ENCODE measurements around the gene GRWD1. TPM values are rescaled to one million over a fixed set of nuclear protein-coding genes. Genes with fewer than 3 reads are reported as not detected.

The GRWD1 gene
- total and polyA plus RNA-seq, 2 of the 4 experiments (the other 2 are of a cell fraction) = 22.0 to 22.5 TPM

DNA sequence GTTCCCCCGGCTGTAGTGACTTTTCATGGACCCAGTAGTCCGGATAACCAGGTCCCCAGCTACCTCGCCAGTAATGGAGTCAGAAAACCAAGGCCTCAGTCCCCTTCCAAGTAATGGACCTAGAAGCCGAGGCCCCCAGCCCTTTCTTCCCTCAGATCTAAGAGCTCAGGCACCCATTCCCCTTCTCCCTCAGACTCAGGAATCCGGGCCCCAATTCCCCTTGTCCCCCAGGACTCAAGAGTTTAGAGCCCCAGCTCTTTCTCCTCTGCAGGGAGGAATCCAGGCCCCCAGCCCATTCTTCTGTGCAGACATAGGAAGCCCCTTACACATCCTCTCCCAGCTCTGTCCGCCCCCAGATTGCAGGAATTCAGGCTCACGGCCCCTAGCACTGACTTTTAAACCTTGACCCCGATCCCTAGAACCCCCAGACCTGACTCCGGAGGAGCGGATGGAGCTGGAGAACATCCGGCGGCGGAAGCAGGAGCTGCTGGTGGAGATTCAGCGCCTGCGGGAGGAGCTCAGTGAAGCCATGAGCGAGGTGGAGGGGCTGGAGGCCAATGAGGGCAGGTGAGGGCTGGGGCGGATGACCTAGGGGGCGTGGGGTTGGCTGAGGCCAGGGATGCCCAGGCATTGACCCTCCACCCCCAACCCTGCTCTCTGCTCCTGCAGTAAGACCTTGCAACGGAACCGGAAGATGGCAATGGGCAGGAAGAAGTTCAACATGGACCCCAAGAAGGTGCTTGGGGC, 24.3 kb downstream of the GRWD1 start:
- H3K56ac ChIP-seq (ENCODE audit: extremely low read depth, insufficient read depth, low read length) = peak overlapping the region; percentile 61; the same call in 1 of the 2 replicates
- H2AFZ ChIP-seq (replicated peaks; ENCODE audit: low read length, poor library complexity) = peak overlapping the region; percentile 36
- peak overlapping the region; percentile 16; the same call in 1 of the 2 replicates for H3K14ac ChIP-seq (replicated peaks; ENCODE audit: low read depth, low read length)
- H3K9me3 ChIP-seq (ENCODE audit: control insufficient read depth, insufficient read depth, low read length) = no peaks in the 10 kb centered on the region
- H3K27ac ChIP-seq (ENCODE audit: insufficient read depth, low read length) = peak overlapping the region; percentile 63
- in situ Hi-C loops (cut with MboI; ENCODE audit: low sequenced_read_pairs) (no loop called here), dilution Hi-C loops (cut with HindIII; ENCODE audit: low sequenced_read_pairs, unreplicated experiment) (no loop called here), intact Hi-C loops (cut with micrococcal nuclease) (no loop called here)
- H2BK20ac ChIP-seq (ENCODE audit: low read depth, low read length) = no peak overlapping the region
- H2BK120ac ChIP-seq (ENCODE audit: low read depth, low read length) = no peak overlapping the region
- H3K79me1 ChIP-seq (ENCODE audit: low read depth in 1 of 2, low read length in 2 of 2) = peaks cover 27 to 54% of the 10 kb centered on the region in 2 experiments
- H3K4me1 ChIP-seq (ENCODE audit: control insufficient read depth, insufficient read depth, low read length) = no peaks in the 10 kb centered on the region; the same call in 1 of the 2 replicates
- BruUV-seq (replicated peaks) = no TSS peak
- H3K27me3 ChIP-seq (ENCODE audit: control insufficient read depth, insufficient read depth, low read length) = no peaks in the 10 kb centered on the region
- no peak for ATAC-seq (ENCODE audit: low read depth)
- H2AK5ac ChIP-seq (ENCODE audit: low read depth, low read length) = peak overlapping the region; percentile 17; the same call in 1 of the 2 replicates
- peaks cover 15% of the 10 kb centered on the region for H3K9me1 ChIP-seq (ENCODE audit: insufficient read depth, low read length)
- H2BK5ac ChIP-seq (ENCODE audit: low read depth, low read length, poor library complexity, severe bottlenecking) = no peak overlapping the region
- peaks cover 47% of the 10 kb centered on the region for H4K20me1 ChIP-seq (ENCODE audit: insufficient read depth, low read length)
- H3K4me2 ChIP-seq (ENCODE audit: low read depth, low read length) = peak overlapping the region; percentile 89
- H3K36me3 ChIP-seq (ENCODE audit: control insufficient read depth, insufficient read depth, low read length) = peaks cover 48% of the 10 kb centered on the region
- no peak overlapping the region for H2BK15ac ChIP-seq (ENCODE audit: low read depth, low read length)
- peak overlapping the region; percentile 60 for H2AK9ac ChIP-seq (replicated peaks; ENCODE audit: low read depth, low read length, poor library complexity)
- POLR2A ChIA-PET (ENCODE audit: unreplicated experiment) = no interaction called here
- H4K8ac ChIP-seq (ENCODE audit: low read depth in 2 of 2, low read length in 2 of 2) = no peak overlapping the region
- CTCF ChIA-PET = interaction anchor here (0.7 to 1.1 kb wide), 2 partner anchors 20 to 114 kb away, joined by 3 to 4 read pairs; no protein-coding TSS in a partner anchor
- TF ChIP-seq, protein P1, sequence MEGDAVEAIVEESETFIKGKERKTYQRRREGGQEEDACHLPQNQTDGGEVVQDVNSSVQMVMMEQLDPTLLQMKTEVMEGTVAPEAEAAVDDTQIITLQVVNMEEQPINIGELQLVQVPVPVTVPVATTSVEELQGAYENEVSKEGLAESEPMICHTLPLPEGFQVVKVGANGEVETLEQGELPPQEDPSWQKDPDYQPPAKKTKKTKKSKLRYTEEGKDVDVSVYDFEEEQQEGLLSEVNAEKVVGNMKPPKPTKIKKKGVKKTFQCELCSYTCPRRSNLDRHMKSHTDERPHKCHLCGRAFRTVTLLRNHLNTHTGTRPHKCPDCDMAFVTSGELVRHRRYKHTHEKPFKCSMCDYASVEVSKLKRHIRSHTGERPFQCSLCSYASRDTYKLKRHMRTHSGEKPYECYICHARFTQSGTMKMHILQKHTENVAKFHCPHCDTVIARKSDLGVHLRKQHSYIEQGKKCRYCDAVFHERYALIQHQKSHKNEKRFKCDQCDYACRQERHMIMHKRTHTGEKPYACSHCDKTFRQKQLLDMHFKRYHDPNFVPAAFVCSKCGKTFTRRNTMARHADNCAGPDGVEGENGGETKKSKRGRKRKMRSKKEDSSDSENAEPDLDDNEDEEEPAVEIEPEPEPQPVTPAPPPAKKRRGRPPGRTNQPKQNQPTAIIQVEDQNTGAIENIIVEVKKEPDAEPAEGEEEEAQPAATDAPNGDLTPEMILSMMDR (conservative IDR thresholded peaks at IDR 0.05; ENCODE audit: low read depth, low read length) = no peak
- TF ChIP-seq RCOR1 (IDR thresholded peaks at IDR 0.05; ENCODE audit: insufficient replicate concordance, low read length) = no peak
- DNase-seq = no peak
- H3K9ac ChIP-seq (ENCODE audit: low read depth, low read length) = peak overlapping the region; percentile 91
- no peak overlapping the region for H3K18ac ChIP-seq (ENCODE audit: low read depth, low read length)
- 0 out of 2 replicates have a peak overlapping the region, but pooled peaks have one; percentile 10 for H3K23ac ChIP-seq (ENCODE audit: low read depth, low read length)
- H4K5ac ChIP-seq (ENCODE audit: low read depth, low read length) = no peak overlapping the region
- H4K91ac ChIP-seq (ENCODE audit: insufficient read depth, low read depth, low read length) = no peak overlapping the region
- 32% methylated on average over 5 of the region's 20 CpGs; no CpG with 5 or more reads in 1 of the 2 experiments for WGBS, 2 experiments (ENCODE audit: extremely low coverage in 2 of 2, insufficient read length in 1 of 2)
- H3K4me3 ChIP-seq (ENCODE audit: insufficient read depth, low read depth, low read length) = peak overlapping the region; percentile 68
- peak overlapping the region; percentile 8; the same call in 1 of the 2 replicates for H3K4ac ChIP-seq (ENCODE audit: low read depth, low read length)
